Right atrium auricular region (tissue), 2 donors: ENCODE measurements around the gene ERC2. TPM values are rescaled to one million over a fixed set of nuclear protein-coding genes. Genes with fewer than 3 reads are reported as not detected.

ENCODE experiments used
- DNase-seq: peaks from one replicate; pipeline ENCODE4 v3.0.0-alpha.2; 2019; ENCODE audit warnings: low spot score
- H3K27ac ChIP-seq, 2 donors: fragments of 200-600 bp; sonication (generic); 1 replicate in 1 of 2; 2 replicates in 1 of 2; pipeline ENCODE4 v1.5.1; 2016 to 2019
- H3K27me3 ChIP-seq, 2 donors: fragments of 200-600 bp; sonication (generic); one replicate each; pipeline versions ENCODE4 v1.5.1 to v1.6.0; 2017 to 2019
- H3K36me3 ChIP-seq: fragments of 200-600 bp; sonication (generic); one replicate; pipeline ENCODE4 v1.5.1; 2016
- H3K4me1 ChIP-seq, 2 donors: fragments of 200-600 bp; sonication (generic); one replicate each; pipeline versions ENCODE4 v1.5.1 to v1.6.0; 2017 to 2019
- H3K4me3 ChIP-seq, 2 donors: fragments of 200-600 bp; sonication (generic); 1 replicate in 1 of 2; 2 replicates in 1 of 2; pipeline ENCODE4 v1.5.1; 2017 to 2019; ENCODE audit warnings: mild to moderate bottlenecking in 1 of 2, moderate library complexity in 1 of 2
- H3K9me3 ChIP-seq, 2 donors: fragments of 200-600 bp; sonication (generic); one replicate each; pipeline ENCODE4 v1.5.1; 2019
- total RNA-seq, 2 donors: library from RNA; depleted of rRNA; stranded (reverse); fragments of >200 nt; gene quantifications; one replicate each; pipeline ENCODE4 v1.1.0, GENCODE V29; 2016
- TF ChIP-seq, protein P1 (sequence below), 2 donors: fragments of 200-600 bp; sonication (generic); IDR thresholded peaks; one replicate each; pipeline ENCODE4 v1.5.1; 2019; ENCODE audit warnings: antibody characterized with exemption in 2 of 2

ERC2 gene
- total RNA-seq, 2 donors from 2014 or later = 2.9 to 4.0 TPM

DNA sequence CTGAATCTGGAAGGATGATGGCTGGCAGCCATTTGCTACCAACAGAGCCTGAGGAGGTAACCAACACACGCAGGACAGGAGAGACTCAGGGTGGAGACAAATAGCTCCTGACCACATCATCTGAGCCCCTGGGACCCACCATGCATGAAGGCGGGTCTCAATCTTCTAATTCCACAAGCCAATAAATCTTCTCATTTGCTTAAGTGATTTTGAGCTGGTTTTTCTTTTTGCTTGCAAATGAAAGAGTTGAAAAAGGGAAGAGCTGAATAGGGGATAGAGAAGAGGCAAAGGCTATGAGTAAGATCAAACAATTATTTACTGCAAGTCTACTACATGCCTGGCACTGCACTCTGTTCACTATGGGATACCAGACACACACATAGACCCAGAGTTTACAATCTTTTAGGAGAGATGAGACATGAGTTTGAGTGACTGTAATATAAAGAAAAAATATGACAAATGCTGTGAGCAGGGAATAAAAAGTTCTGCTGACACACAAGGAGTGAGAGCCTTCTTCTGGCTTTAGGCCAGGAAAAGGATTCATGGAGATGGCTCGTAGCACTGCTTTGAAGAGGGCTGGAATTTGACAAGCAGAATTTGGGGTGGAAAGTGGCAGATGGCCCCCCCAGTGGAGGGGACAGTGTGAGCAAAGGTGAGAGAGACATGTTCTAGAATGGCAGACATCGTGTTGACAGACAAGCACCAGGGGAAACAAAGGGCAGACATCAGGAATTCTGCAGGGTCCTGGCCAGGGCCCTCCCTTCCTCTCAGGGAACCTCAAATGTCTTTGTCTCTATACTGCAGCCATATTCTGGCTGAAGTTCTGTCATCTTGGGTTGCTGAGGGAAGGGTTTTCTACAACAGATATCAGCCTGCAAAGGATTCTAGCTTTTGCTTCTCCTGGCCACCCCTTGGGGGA is 911.4 kb downstream of the ERC2 start:
- peaks cover 0 to 16% of the 10 kb centered on the region in 2 donors for H3K4me1 ChIP-seq
- no peaks in the 10 kb centered on the region for H3K9me3 ChIP-seq
- no peaks in the 10 kb centered on the region for H3K36me3 ChIP-seq
- H3K27ac ChIP-seq = no peak overlapping the region
- TF ChIP-seq, protein P1, sequence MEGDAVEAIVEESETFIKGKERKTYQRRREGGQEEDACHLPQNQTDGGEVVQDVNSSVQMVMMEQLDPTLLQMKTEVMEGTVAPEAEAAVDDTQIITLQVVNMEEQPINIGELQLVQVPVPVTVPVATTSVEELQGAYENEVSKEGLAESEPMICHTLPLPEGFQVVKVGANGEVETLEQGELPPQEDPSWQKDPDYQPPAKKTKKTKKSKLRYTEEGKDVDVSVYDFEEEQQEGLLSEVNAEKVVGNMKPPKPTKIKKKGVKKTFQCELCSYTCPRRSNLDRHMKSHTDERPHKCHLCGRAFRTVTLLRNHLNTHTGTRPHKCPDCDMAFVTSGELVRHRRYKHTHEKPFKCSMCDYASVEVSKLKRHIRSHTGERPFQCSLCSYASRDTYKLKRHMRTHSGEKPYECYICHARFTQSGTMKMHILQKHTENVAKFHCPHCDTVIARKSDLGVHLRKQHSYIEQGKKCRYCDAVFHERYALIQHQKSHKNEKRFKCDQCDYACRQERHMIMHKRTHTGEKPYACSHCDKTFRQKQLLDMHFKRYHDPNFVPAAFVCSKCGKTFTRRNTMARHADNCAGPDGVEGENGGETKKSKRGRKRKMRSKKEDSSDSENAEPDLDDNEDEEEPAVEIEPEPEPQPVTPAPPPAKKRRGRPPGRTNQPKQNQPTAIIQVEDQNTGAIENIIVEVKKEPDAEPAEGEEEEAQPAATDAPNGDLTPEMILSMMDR (IDR thresholded peaks at IDR 0.05) = no peak
- DNase-seq = no peak
- no peaks in the 10 kb centered on the region for H3K27me3 ChIP-seq
- no peak overlapping the region for H3K4me3 ChIP-seq

DNA sequence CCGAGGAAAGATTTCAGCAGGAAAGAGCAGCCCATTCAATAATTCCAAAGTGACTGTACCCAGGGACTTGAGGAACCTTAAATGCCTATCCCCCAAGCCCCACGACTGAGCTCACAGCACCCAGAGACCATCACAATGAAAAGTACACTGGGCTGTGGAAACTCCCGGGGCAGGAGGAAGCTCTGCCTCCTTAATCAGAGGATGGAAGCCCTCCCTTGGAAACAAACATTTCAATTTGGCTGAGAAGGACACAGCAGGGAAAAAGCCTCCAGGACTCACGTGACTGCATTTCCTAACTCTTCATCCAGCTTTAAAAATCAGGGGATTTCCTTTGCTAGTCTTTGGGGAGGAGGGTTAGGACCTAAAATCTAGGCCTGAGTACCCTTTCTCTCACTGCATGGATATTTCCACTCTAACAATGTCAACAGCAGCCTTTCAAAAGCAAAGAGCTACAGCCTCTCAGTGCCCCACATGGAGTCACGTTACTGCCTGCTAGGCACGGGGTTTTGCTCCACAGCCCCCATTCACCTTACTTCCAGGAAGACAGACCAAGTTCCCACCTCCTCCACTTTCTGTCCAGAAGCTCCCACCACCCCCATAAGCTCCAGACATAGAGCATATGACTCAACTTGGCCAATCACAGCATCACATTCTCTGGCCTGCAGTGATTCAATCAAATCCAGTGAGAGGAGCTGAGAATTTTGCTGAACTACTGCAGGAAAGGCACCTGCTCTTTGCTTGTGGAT is 912.2 kb downstream of the ERC2 start:
- TF ChIP-seq, protein P1 (IDR thresholded peaks at IDR 0.05) = no peak
- Histone ChIP-seq H3K36me3 (no peaks in the 10 kb centered on the region), H3K4me3 (no peak overlapping the region), H3K27me3 (no peaks in the 10 kb centered on the region), H3K4me1 (peaks cover 0 to 16% of the 10 kb centered on the region in 2 donors), H3K9me3 (no peaks in the 10 kb centered on the region), H3K27ac (no peak overlapping the region)
- DNase-seq = no peak

DNA sequence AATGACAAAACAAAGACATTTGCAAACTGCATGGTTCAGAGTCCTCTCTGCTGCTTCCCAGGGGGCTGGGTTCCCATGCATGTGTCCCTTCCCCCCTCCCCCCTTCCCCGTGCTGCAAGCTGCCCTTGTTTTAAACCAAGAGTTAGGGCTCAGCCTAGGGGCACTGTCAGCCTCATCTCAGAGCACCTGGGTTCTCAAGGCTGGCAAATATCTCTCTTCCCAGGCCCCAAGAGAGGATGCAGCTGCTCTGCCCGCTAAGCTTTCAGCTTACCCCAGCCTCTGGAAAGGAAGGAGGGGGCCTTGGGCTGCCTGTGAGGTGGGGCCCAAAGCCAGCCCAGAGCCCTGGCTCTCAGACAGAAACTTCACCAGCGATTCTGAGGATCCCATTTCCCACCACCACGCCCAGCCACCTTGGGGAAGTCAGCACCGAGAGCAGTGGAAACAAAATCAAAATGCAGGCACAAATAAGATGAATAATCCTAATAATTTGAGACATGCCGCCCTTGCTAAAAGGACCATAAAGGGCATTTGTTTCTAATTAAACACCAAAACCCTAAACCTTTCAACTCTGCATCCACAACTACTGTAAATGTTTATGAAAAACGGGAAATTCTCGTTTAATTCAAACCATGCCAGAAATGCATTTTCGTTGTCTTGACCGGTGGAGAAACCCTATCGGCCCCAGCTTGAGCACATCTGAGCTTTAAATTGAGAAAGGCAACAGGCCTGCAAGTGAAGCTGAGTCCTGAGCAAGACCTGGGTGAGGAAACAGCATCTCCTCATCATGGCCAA is 913.4 kb downstream of the ERC2 start:
- Histone ChIP-seq H3K4me1 (peaks cover 0 to 16% of the 10 kb centered on the region in 2 donors), H3K9me3 (no peaks in the 10 kb centered on the region), H3K4me3 (no peak overlapping the region), H3K27me3 (no peaks in the 10 kb centered on the region), H3K27ac (no peak overlapping the region), H3K36me3 (no peaks in the 10 kb centered on the region)
- DNase-seq = no peak
- TF ChIP-seq, protein P1 (IDR thresholded peaks at IDR 0.05) = no peak

DNA sequence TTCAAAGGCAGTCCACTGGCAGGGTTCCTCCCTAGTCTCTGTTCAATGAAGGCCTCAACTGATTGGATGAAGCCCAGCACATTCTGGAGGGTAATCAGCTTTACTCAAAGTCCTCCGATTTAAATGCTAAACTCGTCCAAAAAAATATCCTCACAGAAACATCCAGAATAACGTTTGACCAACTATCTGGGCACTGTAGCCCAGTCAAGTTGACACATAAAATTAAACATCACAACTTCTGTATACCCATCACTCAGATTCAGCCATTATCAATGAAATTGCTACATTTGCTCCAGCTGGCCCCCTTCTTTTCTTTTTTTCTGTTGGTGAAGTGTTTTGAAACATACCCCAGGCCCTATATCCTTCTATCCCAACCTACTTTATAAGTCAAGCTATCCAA is 916.6 kb downstream of the ERC2 start:
- Histone ChIP-seq H3K4me1 (peaks cover 0 to 6% of the 10 kb centered on the region in 2 donors), H3K27ac (no peak overlapping the region), H3K4me3 (no peak overlapping the region), H3K36me3 (no peaks in the 10 kb centered on the region), H3K27me3 (no peaks in the 10 kb centered on the region), H3K9me3 (no peaks in the 10 kb centered on the region)
- TF ChIP-seq, protein P1 (IDR thresholded peaks at IDR 0.05) = no peak
- DNase-seq = no peak

DNA sequence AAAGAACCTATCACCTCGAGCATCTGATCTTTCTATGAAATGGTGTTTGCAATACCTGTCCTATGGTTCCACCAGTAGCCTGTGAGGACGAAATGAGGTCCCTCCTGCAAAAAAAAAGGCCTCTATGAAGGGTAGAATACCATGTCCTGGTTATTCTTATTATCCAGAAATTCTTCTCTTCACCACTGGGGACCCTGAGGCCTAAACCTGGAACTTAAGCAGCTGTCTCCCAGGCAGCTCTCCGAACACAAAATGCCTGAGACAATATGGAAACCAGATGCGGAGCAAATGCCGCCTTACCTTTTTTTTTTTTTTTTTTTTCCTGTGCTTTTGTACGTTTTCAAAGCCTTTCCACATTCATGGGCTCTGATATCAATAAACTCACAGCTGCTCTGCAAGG is 919.1 kb downstream of the ERC2 start:
- Histone ChIP-seq H3K4me1 (no peaks in the 10 kb centered on the region), H3K36me3 (no peaks in the 10 kb centered on the region), H3K27me3 (no peaks in the 10 kb centered on the region), H3K27ac (no peak overlapping the region), H3K9me3 (no peaks in the 10 kb centered on the region), H3K4me3 (no peak overlapping the region)
- no peak for DNase-seq
- TF ChIP-seq, protein P1 (IDR thresholded peaks at IDR 0.05) = no peak
